ENCODE data around the gene RAB40C. TPM values are rescaled to one million over a fixed set of nuclear protein-coding genes. Genes with fewer than 3 reads are reported as not detected.
A peak's percentile ranks its signal among the peaks of the same experiment; 100 is the strongest.

The RAB40C gene
- total RNA-seq, 1 donor from 2014 or later: 30.6 TPM

- no peak for TF ChIP-seq CTCF (IDR thresholded peaks at IDR 0.05; ENCODE audit: unreplicated experiment)
- Mint-ChIP-seq H3K27me3 (peaks cover 9% of the 10 kb centered on the region), H3K4me3 (ENCODE audit: low read depth) (peak within 1 kb of the TSS; percentile 55), H3K36me3 (ENCODE audit: insufficient read depth) (no peaks in the 10 kb centered on the region), H3K9me3 (ENCODE audit: low read depth) (no peaks in the 10 kb centered on the region), H3K4me1 (ENCODE audit: low read depth) (peaks cover 19% of the 10 kb centered on the region), H3K27ac (no peak within 1 kb of the TSS)
- DNase-seq (ENCODE audit: low spot score, unreplicated experiment): no peak
These were observed 23.1 kb upstream of the RAB40C start, which contains the start of gene NHLRC4 for GRCh38 chr16:566475-567372. Gene NHLRC4, plus strand, starts transcription at chr16:567005. Its CDS starts 1,043 bp downstream, at chr16:568048.

GRCh38 chr16:567373-568256 lies 22.3 kb upstream of the RAB40C start:
- H3K4me1 Mint-ChIP-seq (ENCODE audit: low read depth): peaks cover 20% of the 10 kb centered on the region
- no peak for DNase-seq (ENCODE audit: low spot score, unreplicated experiment)
- H3K4me3 Mint-ChIP-seq (ENCODE audit: low read depth): peak overlapping the region; percentile 55
- H3K27ac Mint-ChIP-seq: no peak overlapping the region
- H3K36me3 Mint-ChIP-seq (ENCODE audit: insufficient read depth): no peaks in the 10 kb centered on the region
- H3K27me3 Mint-ChIP-seq: peaks cover 3% of the 10 kb centered on the region
- no peak for TF ChIP-seq CTCF (IDR thresholded peaks at IDR 0.05; ENCODE audit: unreplicated experiment)
- H3K9me3 Mint-ChIP-seq (ENCODE audit: low read depth): no peaks in the 10 kb centered on the region

- H3K9me3 Mint-ChIP-seq (ENCODE audit: low read depth): no peaks in the 10 kb centered on the region
- no peak for TF ChIP-seq CTCF (IDR thresholded peaks at IDR 0.05; ENCODE audit: unreplicated experiment)
- H3K27ac Mint-ChIP-seq: peak overlapping the region; percentile 77
- no peak for DNase-seq (ENCODE audit: low spot score, unreplicated experiment)
- peaks cover 20% of the 10 kb centered on the region for H3K4me1 Mint-ChIP-seq (ENCODE audit: low read depth)
- H3K4me3 Mint-ChIP-seq (ENCODE audit: low read depth): peak overlapping the region; percentile 80
- no peaks in the 10 kb centered on the region for H3K36me3 Mint-ChIP-seq (ENCODE audit: insufficient read depth)
- no peaks in the 10 kb centered on the region for H3K27me3 Mint-ChIP-seq
These were observed 21.2 kb upstream of the RAB40C start for GRCh38 chr16:568401-569258.

GRCh38 chr16:569445-570254 lies 20.2 kb upstream of the RAB40C start, which contains the start of gene PIGQ:
Gene PIGQ, plus strand, starts transcription at chr16:569968. Its CDS starts 4,107 bp downstream, at chr16:574075.
- no peak for TF ChIP-seq CTCF (IDR thresholded peaks at IDR 0.05; ENCODE audit: unreplicated experiment)
- Mint-ChIP-seq H3K36me3 (ENCODE audit: insufficient read depth) (no peaks in the 10 kb centered on the region), H3K27ac (peak within 1 kb of the TSS; percentile 90), H3K4me1 (ENCODE audit: low read depth) (peaks cover 20% of the 10 kb centered on the region), H3K27me3 (no peaks in the 10 kb centered on the region), H3K9me3 (ENCODE audit: low read depth) (no peaks in the 10 kb centered on the region), H3K4me3 (ENCODE audit: low read depth) (peak within 1 kb of the TSS; percentile 83)
- DNase-seq (ENCODE audit: low spot score, unreplicated experiment): peak; percentile 44

Data from progenitor cell of endocrine pancreas (in vitro differentiated cells).